Endometrium (tissue), 2 donors: Measurements from ENCODE around the gene CT47C1.
"Not testable (repeated sequence)": the region's sequence is repeated elsewhere in the genome, so short reads cannot be mapped to it uniquely, and the experiment has no call there.

Experiments
- FAIRE-seq: peaks from 2 replicates; lab custom pipeline; 2012; peaks lifted over from hg19 to GRCh38; lab: Jason Lieb, UNC
- donor health status: control.
- donor health status: control.

The CT47C1 gene

DNA sequence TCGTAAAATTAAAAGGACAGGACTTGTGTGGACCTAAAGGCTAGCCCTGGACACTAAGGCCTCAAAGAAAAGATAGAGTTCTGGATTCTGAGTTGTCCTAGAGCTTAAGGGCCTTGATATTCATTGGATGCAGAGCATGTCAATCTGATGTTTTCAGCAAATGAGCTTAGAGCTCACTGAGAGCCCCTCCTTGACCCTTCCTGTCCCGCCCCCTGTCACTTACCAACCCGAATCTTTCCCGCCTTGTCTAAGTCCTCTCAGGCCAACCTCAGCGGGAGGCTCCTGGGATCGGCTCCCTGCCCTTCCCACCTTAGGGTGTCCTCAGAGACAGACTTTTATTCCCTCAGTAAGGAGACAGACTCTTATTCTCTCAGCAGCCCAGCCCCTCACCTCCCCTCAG lies at the start of gene CT47C1:
Gene CT47C1, plus strand, starts transcription at position 250 of the 400 bp plus-strand sequence. CDS start 233 bp downstream, outside the sequence.
- FAIRE-seq = no peak

DNA sequence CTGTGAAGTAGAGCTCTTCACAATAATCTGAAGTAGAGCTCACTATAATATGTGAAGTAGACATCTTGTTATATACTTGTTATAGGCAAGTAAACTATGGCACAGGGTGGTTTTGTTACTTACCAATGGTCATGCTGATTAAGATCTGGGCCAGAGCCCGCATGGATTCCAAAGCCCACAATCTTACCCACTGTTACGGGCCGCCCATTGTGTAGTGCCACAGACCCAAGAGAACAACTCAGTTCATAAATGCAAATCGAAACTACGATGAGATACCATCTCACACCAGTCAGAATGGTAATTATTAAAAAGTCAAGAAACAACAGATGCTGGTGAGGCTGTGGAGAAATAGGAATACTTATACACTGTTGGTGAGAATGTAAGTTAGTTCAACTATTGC lies 46.9 kb upstream of the CT47C1 start:
- no peak for FAIRE-seq

DNA sequence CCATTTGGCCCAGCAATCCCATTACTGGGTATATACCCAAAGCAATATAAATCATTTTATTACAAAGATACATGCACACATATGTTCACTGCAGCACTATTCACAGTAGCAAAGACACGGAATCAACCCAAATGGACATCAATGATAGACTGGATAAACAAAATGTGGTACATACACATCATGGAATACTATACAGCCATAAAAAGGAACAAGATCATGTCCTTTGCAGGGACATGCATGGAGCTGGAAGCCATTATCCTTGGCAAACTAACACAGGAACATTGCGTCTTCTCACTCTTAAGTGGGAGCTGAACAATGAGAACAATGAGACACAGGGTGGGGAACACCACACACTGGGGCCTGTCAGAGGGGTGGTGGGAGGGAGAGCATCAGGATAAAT lies 46.4 kb upstream of the CT47C1 start:
- not testable (repeated sequence) for FAIRE-seq

DNA sequence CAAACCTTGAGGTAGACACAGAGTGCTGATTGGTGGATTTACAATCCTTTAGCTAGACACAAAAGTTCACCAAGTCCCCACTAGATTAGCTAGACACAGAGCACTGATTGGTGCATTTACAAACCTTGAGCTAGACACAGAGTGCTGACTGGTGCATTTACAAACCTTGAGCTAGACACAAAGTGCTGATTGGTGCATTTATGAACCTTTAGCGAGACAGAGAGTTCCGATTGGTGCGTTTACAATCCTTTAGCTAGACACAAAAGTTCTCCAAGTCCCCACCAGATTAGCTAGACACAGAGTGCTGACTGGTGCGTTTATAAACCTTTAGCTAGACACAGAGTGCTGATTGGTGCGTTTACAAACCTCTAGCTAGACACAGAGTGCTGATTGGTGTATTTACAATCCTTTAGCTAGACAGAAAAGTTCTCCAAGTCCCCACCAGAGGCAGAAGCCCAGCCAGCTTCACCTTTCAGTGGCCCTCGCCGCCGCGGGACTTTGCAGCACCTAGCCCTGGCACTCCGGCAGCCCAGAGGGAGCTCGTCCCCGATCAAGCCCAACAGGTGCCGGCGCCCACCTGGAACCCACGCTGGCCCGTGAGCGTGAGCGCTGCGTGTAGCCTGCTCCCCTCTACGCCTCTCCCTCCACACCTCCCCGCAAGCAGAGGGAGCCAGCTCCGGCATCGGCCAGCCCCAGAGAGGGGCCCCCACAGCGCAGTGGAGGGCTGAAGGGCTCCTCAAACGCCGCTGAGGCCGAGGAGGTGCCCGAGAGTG lies 44.6 kb upstream of the CT47C1 start:
- FAIRE-seq = not testable (repeated sequence)

DNA sequence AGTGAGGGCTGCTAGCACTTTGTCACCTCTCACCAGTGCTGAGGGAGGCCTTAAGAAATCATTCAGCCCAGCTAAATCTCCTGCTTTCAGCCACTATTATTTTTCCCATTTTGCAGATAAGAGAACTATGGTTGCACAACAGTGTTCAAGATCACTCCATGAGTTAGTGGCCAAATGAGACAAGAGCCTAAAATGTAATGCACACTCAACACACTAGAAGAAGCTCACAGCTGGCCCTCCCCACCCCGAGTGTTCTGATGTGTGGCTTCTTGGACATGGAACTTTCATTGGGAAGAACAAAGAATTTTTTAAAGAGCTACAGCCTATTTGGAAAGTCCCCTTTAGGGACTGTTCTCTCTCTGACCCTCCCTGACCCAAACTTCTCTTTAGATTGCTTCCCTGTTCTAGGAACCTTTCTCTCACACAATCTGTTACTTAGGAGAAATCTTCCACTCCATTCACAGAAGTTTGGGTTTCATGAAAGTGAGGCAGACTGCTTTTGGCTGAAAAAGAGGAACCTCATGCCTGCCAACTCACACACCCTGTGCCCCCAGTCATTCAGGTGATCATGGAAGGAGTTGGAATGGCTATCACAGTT lies 44.0 kb upstream of the CT47C1 start:
- FAIRE-seq = no peak

DNA sequence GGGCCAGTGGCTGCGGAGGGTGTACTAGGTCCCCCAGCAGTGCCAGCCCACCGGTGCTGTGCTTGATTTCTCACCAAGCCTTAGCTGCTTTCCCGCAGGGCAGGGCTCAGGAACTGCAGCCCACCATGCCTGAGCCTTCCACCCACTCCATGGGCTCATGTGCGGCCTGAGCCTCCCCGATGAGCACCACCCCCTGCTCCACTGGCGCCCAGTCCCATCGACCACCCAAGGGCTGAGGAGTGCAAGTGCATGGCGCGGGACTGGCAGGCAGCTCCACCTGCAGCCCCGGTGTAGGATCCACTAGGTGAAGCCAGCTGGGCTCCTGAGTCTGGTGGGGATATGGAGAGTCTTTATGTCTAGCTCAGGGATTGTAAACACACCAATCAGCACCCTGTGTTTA lies 43.1 kb upstream of the CT47C1 start:
- FAIRE-seq = not testable (repeated sequence)

DNA sequence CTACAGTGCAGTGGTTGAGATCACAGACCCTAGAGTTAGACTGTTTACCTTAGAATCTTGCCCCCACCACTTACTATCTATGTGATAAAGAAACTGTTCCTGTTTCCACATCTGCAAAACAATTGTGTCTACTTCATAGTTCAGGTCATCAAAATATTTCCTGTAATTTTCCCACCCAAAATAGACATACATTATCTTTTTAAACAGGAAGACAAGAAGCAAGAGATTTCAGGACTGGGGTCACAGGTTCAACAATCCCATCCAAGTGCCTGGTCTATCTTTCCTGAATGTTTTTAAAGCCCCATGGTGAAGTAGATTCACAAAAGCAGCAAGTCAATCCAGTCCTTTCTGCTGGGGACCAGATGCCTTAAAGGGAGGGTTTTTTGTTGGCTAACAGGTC lies 41.8 kb upstream of the CT47C1 start:
- FAIRE-seq = no peak

DNA sequence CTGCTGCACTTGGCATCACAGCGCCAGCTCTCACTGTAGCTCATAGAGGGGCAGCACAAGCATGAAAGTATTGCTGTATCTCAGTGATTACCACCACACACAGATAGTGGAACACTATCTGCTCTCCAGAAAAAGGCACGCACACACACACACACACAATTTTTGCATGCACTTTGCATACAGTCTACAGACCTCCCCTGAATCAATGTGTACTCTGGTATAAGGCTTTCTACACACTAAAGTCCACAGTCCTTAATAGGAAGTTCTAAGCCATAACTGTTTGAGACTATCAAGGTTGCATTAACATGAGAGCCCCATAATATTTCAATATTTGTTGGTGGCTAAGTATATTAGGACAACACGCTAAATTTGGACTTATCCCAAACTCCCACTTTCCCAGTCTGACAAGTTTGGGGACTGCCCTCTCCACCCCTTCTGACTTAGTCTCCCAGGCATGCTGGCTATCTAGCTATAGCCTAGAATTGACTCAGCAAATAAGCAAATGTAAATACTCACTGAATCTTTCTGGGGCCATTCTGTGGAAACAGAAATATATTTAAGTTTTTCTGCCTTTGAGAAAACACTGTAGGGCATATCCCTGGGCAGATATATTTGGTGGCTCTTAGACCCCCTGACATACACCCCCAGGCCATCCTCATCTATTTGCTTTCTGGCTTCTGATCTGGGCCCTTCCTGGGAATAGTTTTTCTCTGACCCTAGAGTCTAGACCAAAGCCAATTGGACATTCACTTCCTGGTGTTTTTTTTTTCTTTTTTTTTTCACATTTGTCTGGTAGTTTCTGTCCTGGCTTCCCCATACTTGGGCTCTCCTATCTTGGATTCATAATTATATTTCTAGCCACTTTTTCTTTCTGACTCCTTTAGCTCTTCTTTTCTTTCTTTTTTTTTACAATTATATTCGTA lies 36.4 kb upstream of the CT47C1 start:
- no peak for FAIRE-seq

DNA sequence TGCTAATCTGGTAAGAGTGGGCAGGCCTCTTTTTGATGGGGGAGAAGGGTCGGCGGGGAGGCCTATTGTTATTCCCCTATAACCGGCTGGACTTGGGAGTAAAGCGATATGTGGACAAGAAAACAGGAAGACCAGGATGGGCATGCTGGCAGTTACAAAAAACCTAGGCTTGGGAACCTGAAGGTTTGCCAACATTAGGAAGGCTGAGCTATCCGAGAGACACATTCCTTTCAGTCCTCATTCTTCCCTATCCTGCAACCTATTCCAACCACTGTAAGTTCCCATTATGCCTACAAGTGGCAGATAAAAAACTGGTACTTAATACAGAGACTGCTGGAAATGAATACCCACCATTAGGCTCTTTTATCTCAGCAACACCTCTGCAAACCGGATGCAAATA lies 32.4 kb upstream of the CT47C1 start:
- no peak for FAIRE-seq

DNA sequence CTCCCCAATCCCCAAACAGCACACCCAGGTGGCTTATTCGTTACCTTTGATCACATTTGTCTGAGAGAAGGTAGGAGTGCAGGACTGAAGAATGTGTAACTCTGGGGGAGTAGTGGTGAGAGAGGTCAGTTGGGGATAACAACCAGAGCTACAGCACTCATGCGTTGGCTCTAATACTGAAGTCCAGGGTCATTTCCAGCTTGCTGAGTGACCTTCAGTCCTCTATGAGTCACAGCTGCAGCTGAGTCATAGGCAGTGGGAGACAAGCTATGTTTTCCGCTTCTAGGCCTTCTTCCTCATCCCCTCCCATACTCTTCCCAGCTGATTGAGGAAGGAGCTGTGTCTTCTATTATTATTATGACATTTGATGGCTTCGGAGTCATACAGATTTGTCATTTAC lies 31.6 kb upstream of the CT47C1 start:
- no peak for FAIRE-seq

DNA sequence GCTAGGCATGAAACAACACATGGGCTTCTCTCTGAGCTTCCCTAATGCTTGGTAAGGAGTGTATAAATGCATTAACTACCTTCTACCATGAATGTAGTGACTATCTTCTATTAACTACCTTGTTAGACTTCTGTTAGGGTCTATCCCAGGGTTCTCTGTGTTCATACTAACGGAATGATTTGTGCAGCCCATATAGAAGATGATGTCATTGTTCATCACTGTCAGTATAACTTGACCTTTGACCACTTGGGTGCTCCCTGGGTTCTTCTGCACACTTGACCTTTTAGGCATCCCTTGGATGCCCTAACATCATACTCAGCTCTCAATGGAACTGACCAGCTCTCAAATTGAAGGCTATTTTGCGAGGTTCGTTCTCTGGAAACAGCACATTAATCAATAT lies 30.8 kb upstream of the CT47C1 start:
- FAIRE-seq = no peak

DNA sequence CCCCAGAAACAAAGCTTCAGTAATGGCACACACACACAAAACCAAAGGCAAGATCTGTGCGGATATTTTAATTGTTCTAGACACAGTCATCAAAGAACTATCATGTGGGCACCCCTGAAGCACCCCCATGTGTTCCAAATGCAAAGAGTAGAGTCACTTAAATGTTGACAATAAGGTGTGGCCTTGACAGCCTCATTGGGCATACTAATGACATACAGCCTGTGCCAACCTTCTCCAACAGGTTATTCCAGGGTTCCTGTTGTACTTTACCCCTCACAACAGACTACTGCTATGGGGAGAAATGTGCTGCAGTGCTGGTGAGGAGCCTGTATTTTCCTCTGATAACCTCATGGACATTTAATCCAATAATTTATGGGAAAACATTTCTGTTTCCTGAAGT lies 29.8 kb upstream of the CT47C1 start:
- FAIRE-seq = no peak

DNA sequence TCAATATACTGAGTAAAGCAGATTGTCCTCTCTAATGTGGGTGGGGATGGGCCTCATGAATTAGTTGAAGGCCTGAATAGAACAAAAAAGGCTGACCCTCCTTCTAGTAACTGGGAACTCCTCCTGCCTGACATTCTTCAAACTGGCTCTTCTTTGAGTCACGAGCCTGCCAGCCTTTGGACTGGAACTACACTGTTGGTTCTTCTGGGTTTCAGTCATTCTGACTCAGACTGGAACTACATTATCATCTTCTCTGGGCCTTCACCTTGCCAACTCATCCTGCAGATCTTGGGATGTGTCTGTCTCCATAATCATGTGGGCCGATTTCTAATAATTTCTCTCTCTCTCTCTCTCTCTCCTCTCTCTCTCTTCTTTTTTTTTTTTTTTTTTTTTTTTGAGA lies 26.9 kb upstream of the CT47C1 start:
- no peak for FAIRE-seq

DNA sequence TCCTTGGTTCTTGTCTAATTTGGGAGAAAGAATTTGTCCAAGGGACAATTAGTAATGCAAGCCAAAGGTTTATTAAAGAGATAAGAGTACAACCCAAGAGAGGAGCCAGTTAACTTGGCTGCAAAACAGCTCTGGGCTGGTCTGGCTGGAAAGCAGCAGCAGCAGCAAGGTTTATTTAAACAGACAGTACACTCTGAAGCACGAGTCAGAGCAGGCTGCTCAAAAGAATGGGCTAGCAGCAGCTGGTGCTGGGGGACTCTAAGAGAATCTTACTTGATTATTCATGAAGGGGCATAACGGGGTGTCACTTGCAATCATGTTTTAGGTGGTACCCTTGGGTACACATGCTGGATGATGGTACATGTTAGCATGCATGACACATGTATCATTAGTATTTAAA lies 17.1 kb upstream of the CT47C1 start:
- FAIRE-seq = no peak

DNA sequence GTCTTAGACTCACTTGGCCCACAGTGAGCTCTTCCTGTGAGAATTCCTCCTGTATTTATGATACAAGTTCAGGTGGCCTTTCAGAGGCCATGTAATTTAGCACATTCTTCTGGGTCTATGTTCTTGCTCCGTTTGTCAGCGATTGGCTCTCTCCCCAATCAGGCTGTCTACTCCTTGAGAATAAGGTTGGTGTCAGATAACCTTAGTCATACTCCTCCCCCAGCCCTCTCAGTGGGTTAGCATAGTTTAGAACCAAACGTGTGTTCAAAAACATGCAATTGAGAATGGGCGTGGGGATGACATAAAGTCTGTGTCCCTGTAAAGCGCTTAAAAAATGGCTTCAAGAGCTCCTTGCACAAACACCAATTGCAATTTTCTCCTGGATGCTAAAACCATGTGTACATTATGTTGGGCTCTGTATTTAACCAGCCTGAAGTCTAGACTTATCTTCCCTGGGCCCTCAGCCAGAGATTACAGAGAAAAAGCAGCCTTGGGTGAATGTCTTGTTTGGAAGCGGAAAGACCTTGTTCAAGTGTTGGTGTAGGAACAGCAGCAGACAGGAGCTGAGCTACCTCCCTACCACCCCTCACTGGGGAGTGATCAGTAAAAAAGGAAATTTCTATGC lies 9.9 kb upstream of the CT47C1 start:
- FAIRE-seq = no peak

DNA sequence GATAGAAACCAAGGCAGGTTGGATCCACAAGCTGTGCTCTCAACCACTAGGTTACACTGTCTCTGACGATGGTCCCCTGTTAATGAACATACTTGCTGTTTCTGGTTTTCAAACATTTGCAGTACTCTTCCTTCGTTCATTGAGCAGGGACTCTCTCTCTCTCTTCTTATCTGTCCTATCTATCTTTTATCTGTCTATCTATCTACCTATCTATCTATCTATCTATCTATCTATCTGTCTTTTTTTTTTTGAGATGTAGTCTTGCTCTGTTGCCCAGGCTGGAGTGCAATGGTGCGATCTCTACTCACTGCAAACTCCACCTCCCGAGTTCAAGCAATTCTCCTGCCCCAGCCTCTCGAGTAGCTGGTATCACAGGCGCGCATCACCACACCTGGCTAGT lies 9.4 kb upstream of the CT47C1 start:
- FAIRE-seq = no peak

DNA sequence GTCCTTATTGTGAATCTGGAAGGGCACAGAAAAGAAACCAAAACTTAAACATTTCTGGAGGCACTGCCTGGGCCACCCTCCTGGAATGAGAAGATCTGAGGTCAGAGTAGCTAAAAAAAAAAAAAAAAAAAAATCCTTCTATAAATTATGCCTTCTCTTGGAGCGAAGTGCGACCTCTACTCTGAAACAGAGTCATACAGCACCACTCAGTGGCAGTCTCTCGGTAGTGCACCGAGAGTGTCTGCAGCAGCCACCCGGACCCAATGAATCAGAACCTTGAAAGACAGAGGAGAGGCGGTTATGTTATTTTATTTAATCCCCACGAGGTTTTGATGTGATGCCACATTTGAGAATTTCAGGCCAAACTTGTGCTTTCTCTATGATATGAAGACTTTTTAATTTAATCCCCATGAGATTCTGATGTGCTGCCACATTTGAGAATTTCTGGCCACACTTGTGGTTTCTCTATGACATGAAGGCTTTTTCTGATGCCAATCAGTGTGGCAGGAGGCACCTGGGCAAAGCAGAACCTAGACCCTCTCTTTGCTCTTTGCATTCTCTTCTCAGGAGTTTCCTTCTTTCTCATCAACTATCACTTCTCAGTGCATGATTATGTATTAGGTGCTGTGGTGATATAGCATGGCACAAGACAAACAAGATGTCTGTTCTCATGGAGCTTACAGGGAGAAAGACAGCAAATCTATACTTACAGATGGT lies 5.6 kb upstream of the CT47C1 start:
- no peak for FAIRE-seq

DNA sequence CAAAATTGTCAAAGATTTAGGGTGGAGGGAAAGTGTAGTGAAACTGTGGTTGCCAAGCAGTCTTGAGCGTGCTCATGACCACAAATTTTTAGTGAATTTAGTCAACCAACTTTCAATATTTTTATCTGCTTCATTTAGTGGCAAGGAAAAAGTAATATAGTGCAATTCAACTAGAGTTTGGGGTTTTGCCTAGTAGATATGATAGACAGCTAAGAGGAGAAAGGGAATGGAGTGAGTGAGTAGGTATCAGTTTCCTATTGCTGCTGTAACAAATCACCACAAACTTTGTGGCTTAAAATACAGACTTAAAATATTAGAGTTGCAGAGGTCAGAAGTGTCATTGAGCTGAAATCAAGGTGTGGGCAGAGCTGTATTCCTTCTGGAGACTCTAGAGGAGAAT lies 3.7 kb upstream of the CT47C1 start:
- no peak for FAIRE-seq

DNA sequence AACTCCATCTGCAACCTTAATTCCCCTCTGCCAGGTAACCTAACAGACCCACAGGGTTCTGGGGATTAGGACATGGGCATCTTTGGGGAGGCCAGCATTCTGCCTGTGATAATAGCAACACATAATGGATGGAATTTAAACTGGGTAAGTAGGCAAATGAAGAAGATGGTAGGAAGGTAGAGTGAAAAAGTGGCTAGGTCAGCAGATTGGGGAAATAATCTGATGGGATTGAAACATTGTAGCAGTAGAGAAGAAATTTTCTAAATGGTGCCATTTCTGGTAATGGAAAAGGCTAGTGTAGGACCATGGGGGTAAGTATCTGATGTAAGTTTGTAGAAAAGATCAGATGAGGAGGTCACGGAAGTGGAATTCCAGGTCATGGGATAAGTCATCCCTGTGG lies 3.0 kb upstream of the CT47C1 start:
- FAIRE-seq = no peak

DNA sequence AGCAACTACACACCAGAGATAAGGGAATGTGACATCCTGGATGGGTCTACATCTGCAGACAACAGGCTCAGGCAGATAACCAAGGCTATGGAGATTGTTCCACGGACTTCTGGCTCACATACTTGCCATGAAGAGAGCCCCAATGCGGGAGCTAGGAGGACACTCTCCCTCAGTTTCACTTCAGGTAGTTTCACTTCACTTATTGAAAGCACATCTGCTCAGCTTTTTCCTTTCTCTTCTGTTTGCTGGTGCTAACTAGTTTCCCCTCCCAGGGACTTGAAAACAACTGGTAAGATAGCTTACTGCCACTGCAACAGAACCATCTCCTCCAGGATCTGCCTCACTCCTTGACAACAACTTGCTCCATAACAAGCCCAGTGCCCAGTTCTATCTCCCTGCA lies 1.4 kb upstream of the CT47C1 start:
- no peak for FAIRE-seq

DNA sequence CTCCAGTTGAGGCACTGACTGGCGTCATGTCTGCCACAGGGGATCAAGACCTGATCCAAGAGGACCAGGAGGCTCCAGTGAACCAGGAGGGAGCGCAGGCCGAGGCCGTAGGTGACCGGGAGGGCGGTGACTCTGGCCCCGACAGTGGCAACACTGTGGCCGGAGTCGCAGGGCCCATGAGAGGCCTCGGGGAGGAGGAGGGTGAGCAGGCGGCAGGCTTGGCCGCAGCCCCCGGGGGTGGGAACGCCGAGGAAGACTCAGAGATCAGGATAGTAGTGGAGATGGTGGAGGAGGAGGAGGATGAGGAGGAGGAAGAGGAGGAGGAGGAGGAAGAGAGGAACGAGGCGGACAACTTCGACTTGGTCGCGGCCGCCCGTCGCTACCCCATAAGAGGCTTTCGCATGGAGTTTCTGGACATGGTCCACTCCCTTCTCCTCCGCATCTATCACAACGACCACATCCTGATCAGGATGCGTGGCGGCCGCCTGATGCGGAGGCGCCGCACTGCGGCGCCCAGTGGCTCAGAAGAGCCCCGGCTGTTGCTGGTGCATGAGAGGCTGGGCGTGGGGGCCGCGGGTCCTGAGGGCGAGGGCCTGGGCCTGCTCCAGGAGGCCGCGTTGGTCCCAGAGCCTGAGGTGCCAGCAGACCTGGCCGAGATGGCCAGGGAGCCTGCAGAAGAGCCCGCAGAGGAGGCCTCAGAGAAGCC lies 560 bp downstream of the CT47C1 start:
- FAIRE-seq = no peak
